ENCODE data around the gene CLIP2. TPM values are rescaled to one million over a fixed set of nuclear protein-coding genes. Genes with fewer than 3 reads are reported as not detected.
A peak's percentile ranks its signal among the peaks of the same experiment; 100 is the strongest.

CLIP2 gene
- total and polyA plus RNA-seq, 2 of the 8 experiments (the other 6 are each of a cell fraction or from before 2014, with no cell fraction given), result 8.3 to 41.5 TPM

GRCh38 chr7:74272305-74273038, 16.7 kb upstream of the CLIP2 start (continued):
- TF ChIP-seq ASH2L (IDR thresholded peaks at IDR 0.05; ENCODE audit: low read length), result peak; percentile 61
- 0 out of 2 replicates have a peak, but pooled peaks have one; percentile 32 for TF ChIP-seq CHD2 (IDR thresholded peaks at IDR 0.05; ENCODE audit: low read length)
- TF ChIP-seq SIX5 (IDR thresholded peaks at IDR 0.05; ENCODE audit: low read depth, low read length), result no peak
- no peak for TF ChIP-seq JUN (IDR thresholded peaks at IDR 0.05; ENCODE audit: low read depth, low read length)
- no peak for TF ChIP-seq MAFK (IDR thresholded peaks at IDR 0.05; ENCODE audit: low read depth, low read length)
- TF ChIP-seq JUND (IDR thresholded peaks at IDR 0.05; ENCODE audit: low read length), result peak; percentile 16; the same call in 1 of the 2 replicates
- 0 out of 2 replicates have a peak, but pooled peaks have one; percentile 40 for TF ChIP-seq TAF1 (IDR thresholded peaks at IDR 0.05; ENCODE audit: low read depth, low read length)
- no peak for TF ChIP-seq FOSL1 (IDR thresholded peaks at IDR 0.05; ENCODE audit: insufficient read depth, low read depth, low read length)
- 0 out of 2 replicates have a peak, but pooled peaks have one; percentile 65 for TF ChIP-seq TCF12 (IDR thresholded peaks at IDR 0.05; ENCODE audit: low read depth, low read length)
- TF ChIP-seq CBX8 (IDR thresholded peaks at IDR 0.05; ENCODE audit: borderline replicate concordance, low read depth, low read length), result no peak
- TF ChIP-seq MAX (IDR thresholded peaks at IDR 0.05), result no peak
- TF ChIP-seq EP300 (IDR thresholded peaks at IDR 0.05; ENCODE audit: borderline replicate concordance in 1 of 2, low read depth in 2 of 2, low read length in 2 of 2), result no peak
- TF ChIP-seq BRCA1 (IDR thresholded peaks at IDR 0.05; ENCODE audit: low read depth, low read length), result no peak
- TF ChIP-seq SP1 (IDR thresholded peaks at IDR 0.05; ENCODE audit: low read depth, low read length), result peak; percentile 52; the same call in 1 of the 2 replicates
- no peak for TF ChIP-seq CTCF (IDR thresholded peaks at IDR 0.05; ENCODE audit: control extremely low read depth in 1 of 3, insufficient read depth in 1 of 3, low read depth in 1 of 3, low read length in 3 of 3)
- no peak for TF ChIP-seq SUZ12 (IDR thresholded peaks at IDR 0.05; ENCODE audit: low read length)
- TF ChIP-seq CHD1 (IDR thresholded peaks at IDR 0.05; ENCODE audit: low read depth, low read length), result no peak
- TF ChIP-seq YY1 (IDR thresholded peaks at IDR 0.05; ENCODE audit: low read depth, low read length), result 0 out of 2 replicates have a peak, but pooled peaks have one; percentile 19
- TF ChIP-seq ATF2 (IDR thresholded peaks at IDR 0.05; ENCODE audit: low read length), result no peak
- no peak for TF ChIP-seq GTF2F1 (IDR thresholded peaks at IDR 0.05; ENCODE audit: borderline replicate concordance, low read depth, low read length)
- TF ChIP-seq ZNF274 (IDR thresholded peaks at IDR 0.05; ENCODE audit: borderline replicate concordance, extremely low read depth, low read length), result no peak
